RCC 7860 (cell line): Measurements from ENCODE around the gene CHST13.
"Not testable (repeated sequence)": the region's sequence is repeated elsewhere in the genome, so short reads cannot be mapped to it uniquely, and the experiment has no call there.

Experiments used
- DNase-seq: peaks from one replicate; pipeline ENCODE4 v3.0.0-alpha.2; 2015; ENCODE audit warnings: low spot score
- FAIRE-seq: peaks from 2 replicates; lab custom pipeline; 2012; peaks lifted over from hg19 to GRCh38; lab: Jason Lieb, UNC

The CHST13 gene

DNA sequence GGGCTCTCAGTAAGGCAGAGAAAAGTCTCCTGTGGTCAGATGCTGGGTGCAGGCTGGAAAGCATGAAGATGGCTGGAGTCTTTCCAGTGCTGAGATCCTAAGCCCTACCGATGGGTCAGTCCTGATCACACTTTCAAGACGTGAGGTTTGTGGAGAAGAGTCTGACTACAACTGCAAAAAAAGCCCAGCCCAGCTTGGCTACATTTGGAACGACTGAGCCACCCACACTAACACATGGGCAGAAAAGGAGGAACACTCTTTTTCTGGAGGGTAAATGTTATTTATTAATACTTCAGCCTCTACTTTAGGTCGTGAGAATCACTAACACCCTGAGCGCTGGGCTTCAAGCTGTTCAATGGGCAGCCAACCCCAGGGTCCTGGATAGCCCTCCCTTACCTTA is 56.8 kb downstream of the CHST13 start:
- no peak for FAIRE-seq
- DNase-seq, result no peak

DNA sequence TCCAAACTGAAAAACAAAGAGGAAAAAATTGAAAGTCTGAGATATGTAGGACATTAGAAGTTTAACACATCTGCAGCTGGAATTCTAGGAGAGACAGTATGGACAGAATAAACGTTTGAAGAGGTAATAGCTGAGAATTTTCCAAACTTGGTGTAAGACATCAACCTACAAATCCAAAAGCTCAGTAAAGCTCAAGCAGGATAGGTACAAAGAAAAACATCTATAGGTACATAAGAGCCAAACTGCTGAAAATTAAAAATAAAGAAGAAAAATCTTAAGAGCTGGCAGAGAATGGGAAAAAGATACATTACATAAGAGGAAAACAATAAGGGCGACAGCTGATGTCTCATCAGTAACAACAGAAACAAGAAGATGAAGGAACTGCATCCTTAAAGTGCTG is 57.6 kb downstream of the CHST13 start:
- no peak for DNase-seq
- no peak for FAIRE-seq

DNA sequence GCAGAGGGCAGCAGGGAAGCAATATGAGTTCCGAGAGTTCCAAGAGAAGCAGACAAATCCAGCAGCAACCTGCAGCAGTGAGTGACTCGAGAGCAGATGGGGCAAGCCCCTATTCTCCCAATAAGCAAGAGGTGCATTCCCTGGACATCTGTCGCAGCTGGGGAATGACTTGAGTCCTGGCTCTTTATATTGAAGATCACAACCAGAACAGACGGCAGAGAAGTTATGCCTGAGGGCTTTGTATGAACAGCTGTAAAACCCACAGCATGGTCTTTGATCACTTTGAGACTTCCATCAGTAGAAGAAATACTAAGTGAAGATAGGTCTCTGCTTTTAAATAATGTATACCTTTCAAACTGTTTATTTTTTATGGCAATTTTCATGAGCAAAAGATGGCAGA is 58.4 kb downstream of the CHST13 start:
- FAIRE-seq, result no peak
- DNase-seq, result no peak

DNA sequence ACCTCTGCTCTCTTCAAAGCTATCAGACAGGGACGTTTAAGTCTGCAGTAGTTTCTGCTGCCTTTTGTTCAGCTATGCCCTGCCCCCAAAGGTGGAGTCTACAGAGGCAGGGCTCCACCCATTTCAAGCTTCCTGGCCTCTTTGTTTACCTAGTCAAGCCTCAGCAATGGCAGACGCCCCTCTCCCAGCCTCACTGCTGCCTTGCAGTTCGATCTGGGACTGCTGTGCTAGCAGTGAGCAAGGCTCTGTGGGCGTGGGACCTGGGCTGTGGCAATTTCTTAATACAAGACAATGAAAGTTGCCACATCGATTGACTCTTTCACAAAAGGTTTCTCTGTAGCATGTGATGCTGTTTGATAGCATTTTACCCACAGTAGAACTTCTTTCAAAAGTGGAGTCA is 67.6 kb downstream of the CHST13 start:
- FAIRE-seq, DNase-seq: not testable (repeated sequence)
